Hematopoietic multipotent progenitor cell (in vitro differentiated cells): ENCODE results near the gene TTC38. TPM values are rescaled to one million over a fixed set of nuclear protein-coding genes. Genes with fewer than 3 reads are reported as not detected.
"Not testable (repeated sequence)": the region's sequence is repeated elsewhere in the genome, so short reads cannot be mapped to it uniquely, and the experiment has no call there.

Experiments
- DNase-seq, 3 donors: peaks; one replicate each; pipeline ENCODE4 v3.0.0-alpha.2; 2011 to 2015; ENCODE audit warnings: low read depth in 2 of 3, low spot score in 2 of 3
- total RNA-seq: library from RNA; depleted of rRNA; stranded (reverse); fragments of >200 nt; gene quantifications from one replicate; pipeline ENCODE4 v1.2.3, GENCODE V29; 2012

Gene TTC38
- total RNA-seq, 1 donor = 39.3 TPM

DNA sequence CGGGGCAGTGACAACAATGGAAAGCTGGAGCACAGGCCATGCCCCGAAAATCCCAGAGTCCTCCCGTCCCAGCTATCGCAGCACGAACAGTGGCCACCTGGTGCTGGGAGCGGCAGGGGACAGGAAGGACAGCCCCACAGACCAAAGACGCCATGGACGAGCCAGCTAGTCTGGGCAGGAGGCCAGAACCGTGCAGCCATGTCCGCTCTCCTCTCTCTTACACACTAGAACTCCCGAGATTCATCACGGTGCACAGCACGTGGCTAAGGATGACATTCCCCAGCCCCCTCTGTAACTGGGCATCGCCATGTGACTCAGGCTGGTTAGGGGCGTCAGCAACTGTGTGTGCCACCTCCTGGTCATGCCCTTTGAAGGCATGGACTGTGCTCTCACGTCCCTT is 22.3 kb upstream of the TTC38 start:
- no peak for DNase-seq

DNA sequence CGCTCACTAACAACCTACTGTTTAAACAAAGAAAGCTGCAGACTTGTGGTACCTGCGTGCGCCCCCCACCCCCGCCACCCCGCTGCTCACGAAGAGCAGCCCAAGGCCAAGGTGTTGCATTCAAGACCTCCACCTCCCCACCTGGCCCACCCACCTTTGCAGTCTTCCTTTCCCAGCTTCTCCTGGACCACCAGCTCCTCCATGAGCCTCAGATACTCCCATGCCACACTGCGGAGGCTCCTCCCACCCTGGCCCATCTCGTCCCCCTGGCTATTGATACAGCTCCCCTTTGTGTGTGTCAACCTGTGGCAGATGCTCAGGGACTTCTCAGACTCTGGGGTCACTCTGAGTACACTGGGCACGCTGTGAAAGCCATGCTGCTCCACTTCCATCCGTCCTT is 21.6 kb upstream of the TTC38 start:
- no peak for DNase-seq

DNA sequence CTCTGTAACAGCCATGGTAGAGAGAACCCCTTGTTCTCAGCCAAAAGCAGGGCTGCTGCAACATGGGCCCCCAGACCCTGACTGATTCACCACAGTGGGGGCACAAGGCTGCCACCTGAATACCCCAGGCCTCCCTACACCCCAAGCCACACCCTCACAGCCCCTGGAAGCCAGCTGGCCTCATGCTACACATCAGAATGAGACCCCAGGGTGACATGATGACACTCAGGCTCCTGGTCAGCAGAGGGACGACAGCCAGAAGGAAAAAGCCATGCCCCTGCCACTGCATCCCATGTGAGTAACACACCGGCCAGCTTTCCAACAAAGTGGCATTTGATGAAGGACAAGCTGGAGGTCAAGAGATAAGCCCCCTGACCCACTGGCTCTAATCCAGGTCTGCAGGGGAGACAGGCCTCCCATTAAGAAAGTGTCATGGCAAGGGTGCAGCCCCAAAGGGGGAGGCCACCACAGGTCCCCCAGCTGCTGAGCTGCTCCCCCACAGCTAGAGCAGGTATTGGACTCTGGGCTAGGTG is 20.3 kb upstream of the TTC38 start:
- no peak for DNase-seq

DNA sequence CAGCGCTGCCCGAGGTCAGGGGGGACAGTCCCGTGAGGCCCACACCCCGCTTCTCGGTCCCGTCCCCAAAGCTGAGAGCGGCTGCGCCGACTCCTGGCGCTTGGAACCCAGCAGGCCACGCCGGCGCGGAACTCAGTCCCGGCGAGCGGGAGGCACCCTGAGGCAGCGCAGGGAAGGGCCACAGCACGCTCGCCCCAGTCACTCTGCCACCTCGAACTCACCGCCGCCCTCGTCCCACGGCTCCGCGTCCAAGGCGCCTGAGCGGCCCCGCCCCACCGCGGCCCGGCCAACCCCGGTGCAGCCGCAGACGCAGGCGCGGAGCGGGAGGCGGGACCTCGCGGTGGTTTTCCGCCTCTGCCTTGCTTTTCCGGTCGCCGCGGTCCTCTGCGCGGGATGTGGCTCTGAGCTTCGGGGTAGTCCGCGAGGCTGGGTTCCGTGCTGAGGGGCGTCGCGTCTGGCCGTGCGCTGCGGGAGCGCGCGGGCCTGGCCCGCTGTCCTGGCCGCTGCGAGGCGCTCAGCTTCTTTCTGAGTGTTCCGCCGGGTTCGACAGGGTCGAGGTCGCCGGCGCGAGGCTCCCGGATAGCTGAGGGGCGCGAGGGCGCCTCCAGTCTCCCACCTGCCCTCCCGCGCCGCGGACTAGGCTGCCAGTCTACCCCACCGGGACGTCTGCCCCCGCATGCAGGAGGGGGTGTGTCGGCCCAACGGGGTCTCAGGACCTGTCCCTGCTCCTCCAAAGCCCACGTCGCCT is 17.6 kb upstream of the TTC38 start, which contains the start of gene CDPF1:
TSS of gene CDPF1 (minus strand) at position 259 of the 748 bp plus-strand sequence. CDS start 2,009 bp downstream, outside the sequence.
- DNase-seq = peak; percentile 77 to 89 (median 85)

DNA sequence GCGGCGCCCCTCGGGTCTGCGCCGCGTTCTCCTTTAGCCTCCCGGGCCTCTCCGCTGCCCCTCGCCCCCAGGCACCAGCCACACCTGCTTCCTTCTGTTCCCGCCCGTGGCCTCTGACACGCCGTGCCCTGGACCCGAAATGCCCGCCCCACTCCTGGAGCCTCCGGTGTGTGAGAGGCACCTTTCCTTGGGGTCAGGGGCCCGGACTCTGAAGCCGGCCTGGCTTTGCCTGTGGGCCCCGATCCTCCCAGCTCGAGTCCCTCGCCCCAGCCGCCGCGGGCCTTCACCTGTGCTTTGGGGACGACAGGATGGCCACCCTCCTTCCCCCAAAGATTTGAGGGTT is 17.1 kb upstream of the TTC38 start:
- DNase-seq = no peak

DNA sequence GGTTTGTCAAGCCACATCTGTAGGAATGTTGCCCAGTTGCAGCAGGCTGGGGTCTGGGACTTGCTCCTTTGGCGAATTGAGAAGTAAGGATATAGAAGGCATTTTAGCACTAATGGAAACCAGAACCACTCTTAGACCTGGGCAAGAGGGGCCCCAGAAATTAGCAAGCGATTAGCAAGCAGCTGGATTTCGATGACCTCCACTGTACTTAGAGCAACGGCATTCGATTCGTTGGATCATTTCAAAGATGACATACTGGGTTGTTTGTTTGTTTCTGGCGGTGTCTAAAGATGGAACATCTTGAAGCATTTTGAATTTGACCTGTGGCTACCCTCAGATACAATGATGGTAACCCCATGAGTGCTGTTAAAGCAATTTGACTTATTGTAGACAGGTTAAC is 16.5 kb upstream of the TTC38 start:
- DNase-seq = no peak

DNA sequence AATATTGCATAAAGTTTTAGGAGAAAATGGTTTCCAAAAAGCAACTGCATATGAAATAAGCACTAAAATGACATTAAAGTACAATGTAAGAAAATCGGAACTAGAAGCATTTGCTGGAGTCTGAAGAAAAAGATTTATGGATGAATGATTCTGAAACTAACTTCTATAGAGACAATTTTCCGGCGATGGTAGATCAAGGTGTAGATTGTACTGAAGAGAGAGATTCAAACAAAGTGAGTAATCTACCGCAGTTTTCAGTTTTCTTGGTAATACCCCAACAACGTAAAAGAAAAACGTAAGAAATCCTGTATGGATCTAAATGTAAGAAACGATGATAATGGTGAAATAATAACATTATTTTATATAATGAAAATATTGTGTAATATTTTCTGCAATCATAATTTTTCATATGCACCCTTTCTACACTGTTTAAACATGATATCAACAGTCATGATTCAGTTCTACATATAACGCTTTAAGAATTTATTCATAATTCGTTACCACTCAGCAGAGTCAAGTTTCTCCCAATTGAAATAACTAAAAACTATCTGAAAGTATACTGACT is 15.9 kb upstream of the TTC38 start:
- DNase-seq = no peak

DNA sequence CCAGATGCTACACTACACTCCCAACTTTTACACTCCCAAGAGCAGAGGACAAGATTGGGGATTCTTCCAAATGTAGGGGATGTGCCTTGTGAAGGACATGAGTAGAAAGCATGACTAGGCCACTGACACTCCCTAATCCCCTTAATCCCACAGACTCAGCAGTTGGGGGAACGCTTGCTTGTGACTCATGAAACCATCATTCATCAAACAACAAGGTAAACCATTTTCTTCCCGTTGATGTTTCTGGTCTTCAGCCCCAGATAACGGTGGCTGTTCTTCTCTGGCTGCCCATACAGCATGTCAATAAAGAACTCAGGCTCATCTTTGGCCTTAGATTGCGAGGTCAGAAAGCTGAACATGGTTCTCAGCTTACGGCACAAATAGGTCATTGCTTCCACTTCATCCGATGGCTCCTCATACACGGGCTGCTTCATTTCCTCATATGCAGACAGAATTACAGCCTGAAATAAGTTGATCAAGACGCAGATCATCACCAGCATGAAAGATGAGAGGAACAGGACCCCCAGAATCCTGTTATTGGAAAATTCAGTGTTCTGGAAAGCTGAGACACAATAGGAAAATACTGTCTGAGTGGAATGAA is 11.3 kb upstream of the TTC38 start:
- DNase-seq = no peak

DNA sequence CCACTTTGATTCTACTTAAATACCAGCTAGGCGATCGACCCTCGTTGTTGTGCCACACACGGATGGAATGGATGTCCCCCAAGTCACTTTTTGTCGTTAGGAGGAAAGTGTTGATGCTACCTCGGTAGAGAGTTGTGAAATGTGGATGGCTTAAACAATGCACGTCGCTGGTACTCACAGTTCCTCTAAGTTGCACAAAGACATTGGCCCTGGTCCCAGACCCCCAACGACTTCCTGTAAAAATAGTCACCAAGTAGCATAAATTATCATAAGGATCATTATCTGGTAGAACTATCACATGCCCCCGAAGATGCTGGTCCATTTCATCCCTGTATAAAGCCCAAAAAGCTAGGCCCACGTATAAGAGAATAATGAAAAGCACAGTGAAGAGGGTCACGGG is 8.4 kb upstream of the TTC38 start:
- peak in 1 of 3 donors; percentile 56 for DNase-seq

DNA sequence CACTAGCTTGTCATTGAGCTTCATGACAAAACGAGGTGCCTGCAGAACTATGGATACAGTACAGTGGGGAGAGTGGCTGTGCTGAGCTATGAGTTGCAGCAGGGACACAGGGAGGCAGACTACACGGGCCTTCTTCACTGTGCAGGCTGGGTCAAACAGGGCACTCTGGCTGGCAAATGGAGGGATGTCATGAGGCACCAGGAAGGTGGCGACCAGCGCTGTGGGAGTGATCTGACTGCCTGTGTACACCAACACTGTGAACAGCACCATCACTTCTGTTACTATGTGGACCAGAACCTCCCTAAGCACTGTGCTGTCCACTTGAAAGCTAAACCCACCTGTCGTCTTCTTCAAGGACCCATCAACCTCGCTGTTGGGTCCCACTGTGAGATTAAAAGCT is 7.8 kb upstream of the TTC38 start:
- no peak for DNase-seq

DNA sequence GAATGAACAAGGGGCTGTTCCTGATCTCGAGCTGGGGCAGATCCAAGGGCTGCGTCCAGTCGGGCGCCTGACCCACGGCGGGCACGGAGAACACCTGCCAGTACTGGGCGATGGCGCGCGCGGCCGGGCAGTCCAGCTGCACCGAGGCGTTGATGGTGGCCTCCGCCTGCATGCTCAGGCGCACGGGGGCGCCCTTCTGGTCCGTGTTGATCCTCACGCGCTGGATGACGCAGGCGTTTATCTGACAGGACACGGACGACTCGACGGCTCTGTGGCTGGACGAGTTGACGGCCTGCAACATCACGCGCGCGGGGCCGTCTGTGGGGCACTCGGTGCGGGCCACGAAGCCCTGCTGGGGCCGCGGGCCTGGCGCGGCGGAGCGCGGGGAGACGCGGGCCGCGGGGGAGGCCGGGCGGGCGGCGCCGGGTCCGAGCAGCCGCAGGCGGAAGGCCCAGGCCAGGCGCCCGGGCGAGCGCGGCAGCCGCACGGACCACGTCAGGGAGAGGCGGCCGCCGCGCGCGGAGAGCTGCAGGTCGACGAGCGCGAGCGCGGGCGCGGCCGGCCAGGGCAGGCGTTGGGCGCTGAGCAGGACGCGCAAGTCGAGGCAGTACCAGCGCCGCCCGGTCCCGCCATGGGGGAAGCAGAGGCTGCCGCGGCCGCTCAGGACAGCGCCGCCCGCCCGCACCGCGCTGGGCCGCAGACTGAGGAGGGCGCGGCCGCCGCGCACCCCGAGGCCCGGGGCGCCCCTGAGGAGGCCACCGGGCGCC is 5.2 kb upstream of the TTC38 start:
- DNase-seq = peak in 2 of 3 donors; percentile 75 to 79

DNA sequence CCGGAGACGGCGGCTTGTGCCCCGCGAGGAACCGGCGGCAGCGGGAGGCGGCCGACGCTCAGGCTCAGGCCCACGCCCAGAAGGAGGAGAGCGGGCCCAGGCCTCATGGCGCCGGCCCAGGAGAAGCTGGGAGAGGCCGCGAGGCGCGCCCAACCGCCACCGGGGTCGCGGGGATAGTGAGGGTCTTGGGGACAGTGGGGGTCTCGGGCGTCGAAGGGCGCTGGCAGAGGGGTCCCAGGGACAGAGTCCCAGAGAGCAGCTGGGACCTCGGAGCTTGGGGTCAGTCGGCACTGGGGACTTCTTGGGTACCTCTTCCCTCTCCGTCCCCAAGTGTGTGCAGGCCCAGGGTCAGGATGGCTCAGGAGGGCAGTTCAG is 4.6 kb upstream of the TTC38 start, which contains the start of gene PKDREJ:
TSS of gene PKDREJ (minus strand) at position 128 of the 375 bp plus-strand sequence. CDS start at position 107, 21 bp downstream.
- DNase-seq = no peak

DNA sequence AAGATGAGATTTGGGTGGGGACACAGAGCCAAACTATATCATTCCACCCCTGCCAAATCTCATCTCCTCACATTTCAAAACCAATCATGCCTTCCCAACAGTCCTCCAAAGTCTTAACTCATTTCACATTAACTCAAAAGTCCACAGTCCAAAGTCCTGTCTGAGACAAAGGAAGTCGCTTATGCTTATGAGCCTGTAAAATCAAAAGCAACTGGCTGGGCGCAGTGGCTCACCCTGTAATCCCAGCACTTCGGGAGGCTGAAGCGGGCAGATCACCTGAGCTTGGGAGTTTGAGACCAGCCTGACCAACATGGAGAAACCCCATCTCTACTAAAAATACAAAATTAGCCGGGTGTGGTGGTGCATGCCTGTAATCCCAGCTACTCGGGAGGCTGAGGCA is 3.3 kb upstream of the TTC38 start:
- not testable (repeated sequence) for DNase-seq

DNA sequence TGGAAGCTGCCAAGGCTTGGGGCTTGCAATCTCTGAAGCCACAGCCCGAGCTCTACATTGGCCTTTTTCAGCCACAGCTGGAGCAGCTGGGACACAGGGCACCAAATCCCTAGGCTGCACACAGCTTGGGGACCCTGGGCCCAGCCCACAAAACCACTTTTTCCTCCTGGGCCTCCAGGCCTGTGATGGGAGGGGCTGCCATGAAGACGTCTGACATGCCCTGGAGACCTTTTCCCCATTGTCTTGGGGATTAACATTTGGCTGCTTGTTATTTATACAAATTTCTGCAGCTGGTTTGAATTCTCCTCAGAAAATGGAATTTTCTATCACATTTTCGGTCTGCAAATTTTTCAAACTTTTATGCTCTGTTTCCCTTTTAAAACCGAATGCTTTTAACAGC is 2.2 kb upstream of the TTC38 start:
- not testable (repeated sequence) for DNase-seq

DNA sequence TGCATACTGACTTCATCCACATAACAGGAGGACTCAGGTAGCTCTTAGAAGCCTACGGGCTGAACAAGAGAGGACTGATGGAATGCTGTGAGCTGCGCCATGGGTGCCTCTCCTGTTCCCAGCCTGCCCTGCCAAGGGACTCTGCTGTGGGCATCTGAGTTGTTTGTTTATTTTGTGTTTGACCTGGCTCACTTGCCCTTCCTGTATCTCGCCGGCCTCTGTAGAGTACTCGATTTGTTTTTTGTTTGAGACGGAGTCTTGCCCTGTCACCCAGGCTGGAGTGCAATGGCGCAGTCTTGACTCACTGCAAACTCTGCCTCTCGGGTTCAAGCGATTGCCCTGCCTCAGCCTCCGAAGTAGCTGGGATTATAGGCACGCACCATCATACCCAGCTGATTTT is 1.8 kb downstream of the TTC38 start:
- DNase-seq = no peak

DNA sequence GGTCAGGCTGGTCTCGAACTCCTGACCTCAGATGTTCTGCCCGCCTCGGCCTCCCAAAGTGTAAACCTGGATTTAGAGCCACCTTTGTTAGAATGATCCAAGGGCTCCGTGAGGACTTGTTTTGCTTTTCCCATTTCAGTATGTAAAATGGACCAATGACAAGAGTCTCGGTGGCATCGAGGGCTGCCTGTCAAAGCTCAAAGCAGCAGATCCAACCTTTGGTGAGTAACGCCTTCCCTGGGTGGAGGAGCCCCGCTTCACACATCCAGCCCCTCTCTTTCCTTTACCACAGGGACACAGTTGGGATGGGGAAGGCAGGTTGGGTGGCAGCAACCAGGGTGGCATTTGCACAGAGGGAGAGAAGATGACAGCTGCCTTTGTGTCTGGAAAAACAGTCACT is 4.4 kb downstream of the TTC38 start:
- no peak for DNase-seq

DNA sequence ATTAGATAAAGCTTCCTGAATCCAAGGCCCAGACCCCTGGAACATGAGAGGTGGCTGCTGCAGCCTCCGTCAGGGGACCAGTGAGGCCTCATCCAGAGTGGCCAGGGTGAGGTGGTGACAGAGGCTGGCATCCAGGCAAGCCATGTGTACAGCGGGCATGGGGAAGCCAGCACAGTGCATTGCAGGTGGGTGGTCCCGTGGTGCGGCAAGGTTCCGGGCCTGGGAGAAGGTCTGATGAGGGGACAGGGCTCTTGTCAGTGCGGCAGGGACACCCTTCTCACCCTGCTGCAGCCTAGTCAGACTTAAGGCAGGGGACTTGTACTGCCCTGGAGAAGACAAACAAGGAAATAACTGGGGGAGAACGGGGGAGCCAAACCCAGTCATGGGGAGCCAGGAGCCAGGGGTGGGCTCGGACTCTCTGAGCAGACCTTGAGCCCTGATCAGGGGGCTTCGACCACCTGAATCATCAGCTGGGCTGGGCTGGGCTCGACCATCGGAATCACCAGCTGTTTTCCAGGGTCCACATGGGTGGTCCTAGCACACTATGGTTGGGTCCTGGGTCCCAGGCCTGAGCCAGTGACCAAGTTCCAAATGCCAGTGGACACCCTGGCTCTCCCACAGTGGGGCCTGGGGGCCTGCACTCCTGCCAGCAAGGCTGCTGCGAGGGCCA is 5.1 kb downstream of the TTC38 start:
- DNase-seq = no peak

DNA sequence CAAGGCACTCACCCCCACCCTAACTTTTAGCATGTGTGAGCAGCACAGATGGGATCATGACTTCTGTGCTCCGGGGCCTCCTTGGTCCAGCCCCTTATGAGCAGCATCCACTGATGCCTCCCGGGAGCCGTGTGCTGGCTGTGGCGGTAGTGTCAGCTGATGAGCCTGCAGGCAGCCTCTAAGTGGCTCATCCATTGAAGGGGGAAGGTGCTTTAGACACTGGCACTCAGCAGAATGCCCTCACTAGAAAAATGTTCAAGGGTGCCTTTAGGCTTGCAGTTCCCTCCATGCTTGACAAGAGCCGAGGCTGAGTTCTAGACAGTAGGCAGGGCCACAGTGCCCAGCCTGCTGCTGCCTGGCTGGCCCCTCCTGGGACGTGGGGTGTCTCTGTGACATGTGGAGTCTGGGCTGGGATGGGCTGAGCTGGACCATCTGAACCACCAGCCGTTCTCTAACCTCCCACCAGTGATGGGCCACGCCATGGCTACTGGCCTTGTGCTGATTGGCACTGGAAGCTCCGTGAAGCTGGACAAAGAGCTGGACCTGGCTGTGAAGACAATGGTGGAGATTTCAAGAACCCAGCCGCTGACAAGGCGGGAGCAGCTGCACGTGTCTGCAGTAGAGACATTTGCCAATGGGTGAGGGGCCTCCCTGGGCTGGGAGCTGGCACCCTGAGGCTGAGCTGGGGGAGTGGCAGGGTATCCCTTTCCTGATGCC is 5.8 kb downstream of the TTC38 start:
- DNase-seq = no peak

DNA sequence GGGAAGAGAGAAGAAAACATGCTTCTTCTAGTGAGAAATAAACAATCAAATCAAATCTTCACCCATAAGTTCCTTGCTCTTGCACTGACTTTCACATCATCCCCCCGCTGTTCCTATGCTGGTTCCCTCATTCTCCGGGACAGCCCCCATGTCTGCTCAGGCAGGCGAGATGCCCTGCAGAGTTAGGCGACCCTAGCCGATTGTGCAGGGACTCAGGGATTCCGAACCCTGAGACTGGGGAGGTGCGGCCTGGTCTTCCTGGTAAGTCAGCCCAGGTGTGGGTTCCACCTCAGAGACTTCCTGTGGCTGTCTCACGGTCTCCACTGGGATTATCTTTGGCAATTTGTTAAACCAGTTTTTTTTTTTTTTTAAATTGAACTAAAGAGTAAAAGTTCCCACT is 6.6 kb downstream of the TTC38 start:
- DNase-seq = no peak
